Measurements from ENCODE around the gene ANKLE1.
A peak's percentile ranks its signal among the peaks of the same experiment; 100 is the strongest.

The ANKLE1 gene

DNA sequence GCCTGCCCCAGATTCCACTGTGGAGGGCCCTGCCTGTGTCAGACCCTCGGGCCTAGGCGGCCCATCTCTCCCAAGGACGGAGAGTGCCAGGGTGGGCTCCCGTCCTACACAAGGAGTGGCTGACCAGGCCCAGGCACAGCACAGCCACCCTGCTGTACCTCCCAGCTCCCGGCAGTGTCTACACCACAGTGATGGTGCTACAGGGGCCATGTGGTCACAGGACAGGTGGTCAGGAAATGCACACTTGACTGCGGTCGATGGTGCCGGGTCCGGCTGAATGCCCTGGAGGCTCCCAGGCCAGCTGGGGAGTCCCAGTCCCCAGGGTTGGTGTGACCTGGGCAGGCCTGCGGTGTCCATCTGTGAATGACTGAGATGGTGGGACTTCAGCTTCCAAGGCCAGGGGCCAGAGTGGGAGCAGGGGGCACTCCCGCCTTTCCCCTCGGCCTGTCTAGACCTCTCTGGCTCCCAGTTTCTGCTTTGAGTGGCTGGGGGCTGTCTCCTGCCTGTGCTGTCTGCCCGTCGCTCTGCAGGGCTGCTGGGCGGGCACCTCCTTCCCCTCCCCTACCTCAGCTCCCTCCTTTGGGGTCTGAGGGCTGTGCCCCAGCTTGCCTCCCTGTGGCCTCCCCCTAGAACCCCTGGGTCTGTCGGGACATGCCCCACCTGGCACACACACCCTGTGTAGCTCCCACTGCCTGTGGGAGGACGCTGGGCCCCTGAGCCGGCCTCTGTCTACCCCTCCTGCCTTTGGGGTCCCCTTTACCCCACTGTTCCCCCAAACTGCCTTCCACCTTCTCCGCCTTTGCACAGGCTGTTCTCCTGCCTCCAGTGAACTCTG is 40.2 kb downstream of the ANKLE1 start:
- no peak for DNase-seq (ENCODE audit: low read depth, low spot score)
- H3K4me1 ChIP-seq (ENCODE audit: insufficient read depth, insufficient read length), result peaks cover 23% of the 10 kb centered on the region
- H3K9ac ChIP-seq (ENCODE audit: insufficient read length, low read depth), result no peak overlapping the region
- no peak overlapping the region for H3K4me3 ChIP-seq (ENCODE audit: insufficient read length, low read depth)
- H3K9me3 ChIP-seq (ENCODE audit: insufficient read depth, low read length), result no peaks in the 10 kb centered on the region
- no peak for TF ChIP-seq SUZ12 (IDR thresholded peaks at IDR 0.05; ENCODE audit: extremely low read depth, insufficient read depth, insufficient read length)
- TF ChIP-seq ZNF274 (IDR thresholded peaks at IDR 0.05; ENCODE audit: low read depth, low read length), result no peak
- TF ChIP-seq YY1 (IDR thresholded peaks at IDR 0.05; ENCODE audit: insufficient read depth, insufficient read length), result no peak
- H3K36me3 ChIP-seq (ENCODE audit: insufficient read depth, insufficient read length, low read length), result peaks cover 62% of the 10 kb centered on the region
- no peaks in the 10 kb centered on the region for H3K27me3 ChIP-seq (ENCODE audit: insufficient read depth, insufficient read length)

DNA sequence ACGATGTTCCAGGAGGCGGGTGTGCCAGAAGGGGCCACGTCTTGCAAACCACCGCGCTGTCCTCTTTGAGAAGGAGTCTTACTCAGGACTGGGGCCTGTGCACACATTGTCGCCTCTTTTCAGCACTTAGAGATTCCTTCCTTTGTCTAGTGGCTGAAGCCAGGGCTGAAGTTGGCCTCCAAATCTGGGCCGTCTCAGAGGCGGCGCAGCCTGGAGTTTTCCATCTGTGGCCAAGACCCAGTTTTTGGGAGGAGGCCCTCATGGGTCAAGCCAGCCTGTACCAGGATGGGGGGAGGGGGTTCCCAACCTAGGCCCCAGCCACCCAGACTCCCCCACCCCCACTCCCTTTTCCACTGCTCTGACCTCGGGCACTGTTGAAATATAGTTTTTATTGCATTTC is 41.2 kb downstream of the ANKLE1 start:
- no peaks in the 10 kb centered on the region for H3K9me3 ChIP-seq (ENCODE audit: insufficient read depth, low read length)
- H3K4me1 ChIP-seq (ENCODE audit: insufficient read depth, insufficient read length), result peaks cover 24% of the 10 kb centered on the region
- TF ChIP-seq YY1 (IDR thresholded peaks at IDR 0.05; ENCODE audit: insufficient read depth, insufficient read length) (no peak), ZNF274 (IDR thresholded peaks at IDR 0.05; ENCODE audit: low read depth, low read length) (no peak), SUZ12 (IDR thresholded peaks at IDR 0.05; ENCODE audit: extremely low read depth, insufficient read depth, insufficient read length) (no peak)
- H3K27me3 ChIP-seq (ENCODE audit: insufficient read depth, insufficient read length), result no peaks in the 10 kb centered on the region
- peaks cover 60% of the 10 kb centered on the region for H3K36me3 ChIP-seq (ENCODE audit: insufficient read depth, insufficient read length, low read length)
- no peak for DNase-seq (ENCODE audit: low read depth, low spot score)
- H3K4me3 ChIP-seq (ENCODE audit: insufficient read length, low read depth), result no peak overlapping the region
- H3K9ac ChIP-seq (ENCODE audit: insufficient read length, low read depth), result no peak overlapping the region

DNA sequence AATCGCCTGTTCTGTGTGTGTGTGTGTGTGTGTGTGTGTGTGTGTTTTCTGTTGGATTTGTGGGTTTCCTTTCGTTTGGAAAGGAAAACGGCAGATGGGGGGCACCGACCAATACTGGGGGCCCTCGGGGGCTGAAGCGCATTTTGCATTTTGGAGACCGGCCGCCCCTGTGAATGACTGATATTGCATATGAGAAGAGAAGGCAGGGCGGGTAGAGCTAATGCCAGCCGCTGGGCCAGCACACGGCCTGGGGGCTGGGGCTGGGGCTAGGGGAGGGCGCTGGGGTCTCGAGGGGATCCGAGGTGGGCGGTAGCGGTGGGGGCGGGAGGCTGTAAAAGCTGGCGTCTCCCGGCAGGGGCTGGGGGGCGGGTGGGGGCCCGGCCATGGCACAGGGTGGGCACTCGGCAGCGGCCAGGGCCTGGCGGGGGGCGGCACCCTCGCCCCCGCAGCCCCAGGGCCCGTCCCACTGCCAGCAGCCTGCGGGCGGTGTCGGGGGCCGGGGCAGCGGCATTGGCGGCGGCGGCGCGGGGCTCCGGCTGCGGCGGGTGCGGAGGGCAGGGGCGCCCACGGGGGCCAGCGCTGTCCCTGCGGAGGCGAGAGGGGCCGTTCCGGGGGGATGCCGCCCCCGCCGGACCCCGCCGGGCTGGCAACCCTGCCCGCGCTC is 41.7 kb downstream of the ANKLE1 start:
- H3K9me3 ChIP-seq (ENCODE audit: insufficient read depth, low read length), result no peaks in the 10 kb centered on the region
- no peak overlapping the region for H3K4me3 ChIP-seq (ENCODE audit: insufficient read length, low read depth)
- no peak for DNase-seq (ENCODE audit: low read depth, low spot score)
- peaks cover 60% of the 10 kb centered on the region for H3K36me3 ChIP-seq (ENCODE audit: insufficient read depth, insufficient read length, low read length)
- H3K4me1 ChIP-seq (ENCODE audit: insufficient read depth, insufficient read length), result peaks cover 24% of the 10 kb centered on the region
- no peak for TF ChIP-seq ZNF274 (IDR thresholded peaks at IDR 0.05; ENCODE audit: low read depth, low read length)
- TF ChIP-seq SUZ12 (IDR thresholded peaks at IDR 0.05; ENCODE audit: extremely low read depth, insufficient read depth, insufficient read length), result no peak
- no peak for TF ChIP-seq YY1 (IDR thresholded peaks at IDR 0.05; ENCODE audit: insufficient read depth, insufficient read length)
- H3K27me3 ChIP-seq (ENCODE audit: insufficient read depth, insufficient read length), result no peaks in the 10 kb centered on the region
- H3K9ac ChIP-seq (ENCODE audit: insufficient read length, low read depth), result no peak overlapping the region

DNA sequence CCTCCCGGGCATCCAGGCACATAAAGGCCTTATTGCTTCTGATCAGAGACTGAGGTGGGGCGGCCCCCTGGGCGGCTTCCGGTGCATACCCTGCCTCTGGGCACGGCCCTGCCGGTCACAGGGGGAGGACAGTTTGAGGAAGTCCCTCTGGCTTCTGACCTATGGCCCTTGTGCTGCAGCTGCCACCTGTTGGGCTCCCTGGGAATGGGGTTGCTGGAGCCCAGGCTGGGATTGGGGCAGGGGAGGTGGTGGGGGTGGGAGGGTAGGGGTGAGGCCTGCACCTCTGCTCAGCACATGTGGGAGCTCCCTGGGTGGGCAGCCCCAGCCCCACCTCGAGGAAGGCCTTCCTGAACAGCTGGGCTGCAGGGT is 42.2 kb downstream of the ANKLE1 start:
- no peaks in the 10 kb centered on the region for H3K9me3 ChIP-seq (ENCODE audit: insufficient read depth, low read length)
- TF ChIP-seq SUZ12 (IDR thresholded peaks at IDR 0.05; ENCODE audit: extremely low read depth, insufficient read depth, insufficient read length), result no peak
- TF ChIP-seq YY1 (IDR thresholded peaks at IDR 0.05; ENCODE audit: insufficient read depth, insufficient read length), result no peak
- TF ChIP-seq ZNF274 (IDR thresholded peaks at IDR 0.05; ENCODE audit: low read depth, low read length), result no peak
- H3K36me3 ChIP-seq (ENCODE audit: insufficient read depth, insufficient read length, low read length), result peaks cover 56% of the 10 kb centered on the region
- peak overlapping the region; percentile 66 for H3K9ac ChIP-seq (ENCODE audit: insufficient read length, low read depth)
- no peaks in the 10 kb centered on the region for H3K27me3 ChIP-seq (ENCODE audit: insufficient read depth, insufficient read length)
- peaks cover 26% of the 10 kb centered on the region for H3K4me1 ChIP-seq (ENCODE audit: insufficient read depth, insufficient read length)
- no peak overlapping the region for H3K4me3 ChIP-seq (ENCODE audit: insufficient read length, low read depth)
- no peak for DNase-seq (ENCODE audit: low read depth, low spot score)

DNA sequence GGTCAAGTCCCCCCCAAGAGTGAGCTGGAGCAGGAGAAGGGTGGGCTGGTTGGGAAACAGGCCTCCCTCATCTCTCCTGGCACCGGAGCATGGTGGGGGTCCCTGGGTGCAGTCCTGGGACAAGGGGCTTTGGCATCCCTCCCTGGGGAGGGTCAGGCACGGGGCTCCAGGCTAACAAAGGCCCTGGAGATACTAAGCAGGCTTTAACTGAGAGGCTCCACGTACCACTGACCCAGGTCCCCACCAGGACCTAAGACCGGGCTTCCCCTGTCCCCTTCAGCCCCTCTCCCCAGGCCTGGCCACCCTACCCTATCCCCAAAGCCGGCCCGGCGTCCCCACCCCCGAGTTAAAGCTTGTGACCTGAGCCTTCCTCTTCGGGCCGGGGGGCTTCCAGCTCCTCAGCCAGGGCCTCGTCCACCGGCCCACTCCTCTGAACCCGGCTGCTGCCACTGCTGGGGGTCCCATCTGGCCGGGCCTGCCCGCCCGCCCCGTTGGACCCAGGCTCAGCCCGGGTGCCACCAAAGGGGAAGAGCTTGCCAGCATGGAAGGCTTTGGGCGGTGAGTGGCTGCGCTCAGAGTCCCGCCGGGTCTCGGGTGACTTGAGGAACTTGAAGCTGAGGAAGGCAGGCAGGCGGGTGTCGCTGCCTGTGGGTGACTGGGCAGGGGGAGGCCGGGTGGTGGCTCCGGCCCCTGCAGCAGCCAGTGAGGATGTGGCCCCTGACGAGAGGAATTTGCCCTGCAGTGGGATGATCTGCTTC is 42.8 kb downstream of the ANKLE1 start:
- no peak overlapping the region for H3K4me3 ChIP-seq (ENCODE audit: insufficient read length, low read depth)
- no peaks in the 10 kb centered on the region for H3K9me3 ChIP-seq (ENCODE audit: insufficient read depth, low read length)
- H3K9ac ChIP-seq (ENCODE audit: insufficient read length, low read depth), result peak overlapping the region; percentile 66
- no peak for DNase-seq (ENCODE audit: low read depth, low spot score)
- no peaks in the 10 kb centered on the region for H3K27me3 ChIP-seq (ENCODE audit: insufficient read depth, insufficient read length)
- no peak for TF ChIP-seq SUZ12 (IDR thresholded peaks at IDR 0.05; ENCODE audit: extremely low read depth, insufficient read depth, insufficient read length)
- TF ChIP-seq ZNF274 (IDR thresholded peaks at IDR 0.05; ENCODE audit: low read depth, low read length), result no peak
- no peak for TF ChIP-seq YY1 (IDR thresholded peaks at IDR 0.05; ENCODE audit: insufficient read depth, insufficient read length)
- peaks cover 31% of the 10 kb centered on the region for H3K4me1 ChIP-seq (ENCODE audit: insufficient read depth, insufficient read length)
- H3K36me3 ChIP-seq (ENCODE audit: insufficient read depth, insufficient read length, low read length), result peaks cover 54% of the 10 kb centered on the region

GRCh38 chr19:17325133-17325532 is 43.4 kb downstream of the ANKLE1 start:
- Histone ChIP-seq H3K4me1 (ENCODE audit: insufficient read depth, insufficient read length) (peaks cover 33% of the 10 kb centered on the region), H3K4me3 (ENCODE audit: insufficient read length, low read depth) (no peak overlapping the region), H3K36me3 (ENCODE audit: insufficient read depth, insufficient read length, low read length) (peaks cover 53% of the 10 kb centered on the region), H3K27me3 (ENCODE audit: insufficient read depth, insufficient read length) (no peaks in the 10 kb centered on the region), H3K9ac (ENCODE audit: insufficient read length, low read depth) (peak overlapping the region; percentile 42), H3K9me3 (ENCODE audit: insufficient read depth, low read length) (no peaks in the 10 kb centered on the region)
- no peak for DNase-seq (ENCODE audit: low read depth, low spot score)
- TF ChIP-seq ZNF274 (IDR thresholded peaks at IDR 0.05; ENCODE audit: low read depth, low read length), result no peak
- no peak for TF ChIP-seq YY1 (IDR thresholded peaks at IDR 0.05; ENCODE audit: insufficient read depth, insufficient read length)
- no peak for TF ChIP-seq SUZ12 (IDR thresholded peaks at IDR 0.05; ENCODE audit: extremely low read depth, insufficient read depth, insufficient read length)

Measured in NT2/D1 (cell line).